ACC112 (cell line): ENCODE results near the gene MAJIN.

Experiments
- H2AFZ ChIP-seq: fragments of 200-600 bp; sonication (generic); one replicate; pipeline ENCODE4 v1.6.0; 2017; ENCODE audit warnings: antibody characterized with exemption, low read length; ENCODE audit not compliant: unreplicated experiment
- H3K27ac ChIP-seq: fragments of 200-600 bp; sonication (generic); 2 replicates; pipeline ENCODE4 v1.5.1; 2014; ENCODE audit warnings: low read depth, mild to moderate bottlenecking, antibody characterized with exemption, low read length, moderate library complexity
- H3K27me3 ChIP-seq: fragments of 200-600 bp; sonication (generic); 2 replicates; pipeline ENCODE4 v1.6.1; 2014; ENCODE audit warnings: mild to moderate bottlenecking, antibody characterized with exemption, low read length, moderate library complexity, mixed read lengths; ENCODE audit not compliant: insufficient read depth
- H3K36me3 ChIP-seq: fragments of 200-600 bp; sonication (generic); 2 replicates; pipeline ENCODE4 v1.6.1; 2016; ENCODE audit warnings: mild to moderate bottlenecking, antibody characterized with exemption, low read length, moderate library complexity, mixed read lengths; ENCODE audit not compliant: insufficient read depth
- H3K4me1 ChIP-seq: fragments of 200-600 bp; sonication (generic); one replicate; pipeline ENCODE4 v1.6.1; 2016; ENCODE audit warnings: low read length, mixed read lengths; ENCODE audit not compliant: insufficient read depth, unreplicated experiment, control insufficient read depth
- H3K4me3 ChIP-seq: fragments of 200-600 bp; sonication (generic); 2 replicates; pipeline ENCODE4 v1.5.1; 2014; ENCODE audit warnings: mild to moderate bottlenecking, low read depth, low read length
- H3K79me2 ChIP-seq: fragments of 200-600 bp; sonication (generic); one replicate; pipeline ENCODE4 v1.6.0; 2016; ENCODE audit warnings: low read length; ENCODE audit not compliant: control insufficient read depth, unreplicated experiment, insufficient read depth

Gene MAJIN

GRCh38 chr11:64960719-64961118, 11.2 kb downstream of the MAJIN start:
- Histone ChIP-seq H3K4me3 (no peak overlapping the region), H3K27me3 (no peaks in the 10 kb centered on the region; the same call in 1 of the 2 replicates), H3K27ac (no peak overlapping the region), H3K4me1 (no peaks in the 10 kb centered on the region), H3K36me3 (no peaks in the 10 kb centered on the region), H3K79me2 (no peaks in the 10 kb centered on the region), H2AFZ (no peak overlapping the region)

- Histone ChIP-seq H2AFZ (no peak overlapping the region), H3K27ac (no peak overlapping the region), H3K4me3 (no peak overlapping the region)
These were observed 12.4 kb downstream of the MAJIN start for GRCh38 chr11:64959498-64959897.

GRCh38 chr11:64954201-64954600, 17.7 kb downstream of the MAJIN start:
- Histone ChIP-seq H3K4me1 (no peaks in the 10 kb centered on the region), H2AFZ (no peak overlapping the region), H3K79me2 (no peaks in the 10 kb centered on the region), H3K27ac (no peak overlapping the region), H3K4me3 (no peak overlapping the region), H3K36me3 (no peaks in the 10 kb centered on the region), H3K27me3 (peaks cover 20% of the 10 kb centered on the region)

More at GRCh38 chr11:64959498-64959897, 12.4 kb downstream of the MAJIN start:
- no peaks in the 10 kb centered on the region for H3K79me2 ChIP-seq
- H3K27me3 ChIP-seq, result peaks cover 11% of the 10 kb centered on the region
- H3K36me3 ChIP-seq, result no peaks in the 10 kb centered on the region
- H3K4me1 ChIP-seq, result no peaks in the 10 kb centered on the region

- Histone ChIP-seq H2AFZ (no peak overlapping the region), H3K36me3 (no peaks in the 10 kb centered on the region), H3K4me1 (no peaks in the 10 kb centered on the region), H3K4me3 (no peak overlapping the region), H3K27ac (no peak overlapping the region), H3K27me3 (peaks cover 20% of the 10 kb centered on the region), H3K79me2 (no peaks in the 10 kb centered on the region)
These were observed 20.4 kb downstream of the MAJIN start for GRCh38 chr11:64951529-64951928.

- H2AFZ ChIP-seq, result no peak overlapping the region
- H3K79me2 ChIP-seq, result no peaks in the 10 kb centered on the region
These were observed 24.6 kb downstream of the MAJIN start for GRCh38 chr11:64947208-64947814.

GRCh38 chr11:64936539-64936938, 35.4 kb downstream of the MAJIN start:
- H3K27me3 ChIP-seq, result no peaks in the 10 kb centered on the region
- H3K79me2 ChIP-seq, result no peaks in the 10 kb centered on the region
- H2AFZ ChIP-seq, result no peak overlapping the region
- H3K4me1 ChIP-seq, result peaks cover 5% of the 10 kb centered on the region
- H3K27ac ChIP-seq, result no peak overlapping the region
- no peak overlapping the region for H3K4me3 ChIP-seq
- H3K36me3 ChIP-seq, result 0 out of 2 replicates have a peak, but pooled peaks cover 3% of the 10 kb centered on the region

More at GRCh38 chr11:64947208-64947814, 24.6 kb downstream of the MAJIN start:
- no peaks in the 10 kb centered on the region for H3K4me1 ChIP-seq
- H3K4me3 ChIP-seq, result no peak overlapping the region
- H3K27ac ChIP-seq, result no peak overlapping the region
- no peaks in the 10 kb centered on the region for H3K36me3 ChIP-seq
- H3K27me3 ChIP-seq, result peaks cover 5% of the 10 kb centered on the region; the same call in 1 of the 2 replicates

GRCh38 chr11:64935359-64936081, 36.4 kb downstream of the MAJIN start, which contains the start of gene GPHA2:
Gene GPHA2, minus strand, starts transcription at chr11:64935893. Its CDS starts 433 bp downstream, at chr11:64935460.
- H3K4me3 ChIP-seq, result no peak within 1 kb of the TSS
- H3K79me2 ChIP-seq, result no peaks in the 10 kb centered on the region
- H3K4me1 ChIP-seq, result peaks cover 5% of the 10 kb centered on the region
- 0 out of 2 replicates have a peak, but pooled peaks cover 3% of the 10 kb centered on the region for H3K36me3 ChIP-seq
- no peaks in the 10 kb centered on the region for H3K27me3 ChIP-seq
- no peak within 1 kb of the TSS for H2AFZ ChIP-seq
- H3K27ac ChIP-seq, result no peak within 1 kb of the TSS

GRCh38 chr11:64934682-64935358, 37.1 kb downstream of the MAJIN start:
- Histone ChIP-seq H3K4me1 (peaks cover 5% of the 10 kb centered on the region), H3K27ac (no peak overlapping the region), H2AFZ (no peak overlapping the region), H3K4me3 (no peak overlapping the region), H3K27me3 (no peaks in the 10 kb centered on the region), H3K36me3 (0 out of 2 replicates have a peak, but pooled peaks cover 3% of the 10 kb centered on the region), H3K79me2 (no peaks in the 10 kb centered on the region)

GRCh38 chr11:64933935-64934681, 37.8 kb downstream of the MAJIN start:
- Histone ChIP-seq H3K4me3 (no peak overlapping the region), H2AFZ (no peak overlapping the region), H3K36me3 (0 out of 2 replicates have a peak, but pooled peaks cover 3% of the 10 kb centered on the region), H3K79me2 (no peaks in the 10 kb centered on the region), H3K4me1 (peaks cover 5% of the 10 kb centered on the region), H3K27me3 (no peaks in the 10 kb centered on the region), H3K27ac (no peak overlapping the region)
